B cell (primary cell): ENCODE results near the gene ALKBH4. TPM values are rescaled to one million over a fixed set of nuclear protein-coding genes. Genes with fewer than 3 reads are reported as not detected.

Source experiments
- ATAC-seq: fragments of 200-7000 bp; cut with Tn5 transposase; one replicate; pipeline ENCODE4 v1.10.0; 2021; ENCODE audit warnings: low read depth, mild to moderate bottlenecking, moderate number of reproducible peaks, moderate library complexity
- CTCF ChIA-PET: fragments of 350-600 bp; sonication (Branson Sonifier 250); formaldehyde crosslinking; loops from one replicate; lab custom pipeline; 2021; ENCODE audit warnings: antibody characterized with exemption, inconsistent platforms; lab: Charles Lee
- POLR2A ChIA-PET: fragments of 350-600 bp; sonication (Branson Sonifier 250); formaldehyde crosslinking; loops from one replicate; lab custom pipeline; 2021; ENCODE audit warnings: antibody characterized with exemption; lab: Charles Lee
- DNase-seq: peaks from one replicate; pipeline ENCODE4 v3.0.0; 2013
- H2AFZ ChIP-seq: 2 replicates; pipeline ENCODE4 v1.6.1; 2012; ENCODE audit warnings: mild to moderate bottlenecking, low read depth, low read length; ENCODE audit not compliant: insufficient read depth, poor library complexity, severe bottlenecking
- H3K27ac ChIP-seq, 2 donors: 1 replicate in 1 of 2; 2 replicates in 1 of 2; pipeline ENCODE4 v1.5.1; 2012 to 2013; ENCODE audit warnings: low read length in 2 of 2, mild to moderate bottlenecking in 2 of 2, moderate library complexity in 1 of 2
- H3K27me3 ChIP-seq, 4 experiments: fragments of 200-600 bp in 1 of 4; sonication (generic) in 1 of 4; replicated peaks in 1 of 4; 1 replicate in 2 of 4; 2 replicates in 2 of 4; pipeline versions ENCODE4 v1.6.1 to v1.7.0; 2013 to 2016; ENCODE audit warnings: low read length in 3 of 4, mild to moderate bottlenecking in 2 of 4, mixed read lengths in 1 of 4, moderate library complexity in 1 of 4; ENCODE audit not compliant: insufficient read depth in 4 of 4, control insufficient read depth in 3 of 4; ENCODE audit errors: control extremely low read depth in 1 of 4
- H3K36me3 ChIP-seq, 2 experiments: replicated peaks in 1 of 2; 1 replicate in 1 of 2; 2 replicates in 1 of 2; pipeline versions ENCODE4 v1.6.1 to v1.7.1; 2013; ENCODE audit warnings: low read length in 1 of 2; ENCODE audit not compliant: insufficient read depth in 2 of 2, control insufficient read depth in 1 of 2; ENCODE audit errors: control extremely low read depth in 1 of 2, extremely low read depth in 1 of 2
- H3K4me1 ChIP-seq, 2 donors: fragments of 200-600 bp in 1 of 2; sonication (generic) in 1 of 2; 1 replicate in 1 of 2; 2 replicates in 1 of 2; pipeline versions ENCODE4 v1.5.1 to v1.6.1; 2013 to 2017; ENCODE audit warnings: low read length in 2 of 2; ENCODE audit not compliant: control insufficient read depth in 2 of 2, insufficient read depth in 2 of 2
- H3K4me2 ChIP-seq: replicated peaks from 2 replicates; pipeline ENCODE3; 2012; ENCODE audit warnings: mild to moderate bottlenecking, low read depth, low read length; ENCODE audit not compliant: poor library complexity, severe bottlenecking
- H3K4me3 ChIP-seq, 5 experiments: fragments of 200-600 bp in 1 of 5; sonication (generic) in 1 of 5; 1 replicate in 3 of 5; 2 replicates in 2 of 5; pipeline versions ENCODE4 v1.5.1 to v1.7.0; 2011 to 2016; ENCODE audit warnings: low read length in 4 of 5, mild to moderate bottlenecking in 4 of 5, low read depth in 2 of 5, control low read depth in 1 of 5, moderate library complexity in 1 of 5; ENCODE audit not compliant: insufficient read depth in 1 of 5; ENCODE audit errors: control extremely low read depth in 1 of 5, extremely low read depth in 1 of 5
- H3K79me2 ChIP-seq: fragments of 200-600 bp; sonication (generic); one replicate; pipeline ENCODE4 v1.6.0; 2016; ENCODE audit warnings: low read length; ENCODE audit not compliant: control insufficient read depth, insufficient read depth
- H3K9ac ChIP-seq: fragments of 200-600 bp; sonication (generic); 2 replicates; pipeline ENCODE4 v1.6.1; 2017; ENCODE audit warnings: mild to moderate bottlenecking, low read length, moderate library complexity
- H3K9me3 ChIP-seq, 3 donors: one replicate each; pipeline versions ENCODE4 v1.6.1 to v1.7.1; 2013; ENCODE audit warnings: low read length in 2 of 3; ENCODE audit not compliant: control insufficient read depth in 2 of 3, insufficient read depth in 1 of 3; ENCODE audit errors: control extremely low read depth in 1 of 3
- H4K20me1 ChIP-seq: 2 replicates; pipeline ENCODE4 v1.6.0; 2012; ENCODE audit warnings: mild to moderate bottlenecking, low read length; ENCODE audit not compliant: insufficient read depth, control insufficient read depth, poor library complexity, severe bottlenecking
- H3K27ac Mint-ChIP-seq: one replicate; pipeline ENCODE4 v1.8.0; 2021; ENCODE audit warnings: mixed read lengths
- H3K27me3 Mint-ChIP-seq: one replicate; pipeline ENCODE4 v1.8.0; 2021; ENCODE audit warnings: mixed read lengths
- H3K4me1 Mint-ChIP-seq: one replicate; pipeline ENCODE4 v1.8.0; 2021; ENCODE audit warnings: mixed read lengths
- H3K4me3 Mint-ChIP-seq: one replicate; pipeline ENCODE4 v1.8.0; 2021; ENCODE audit warnings: mixed read lengths
- H3K9me3 Mint-ChIP-seq: one replicate; pipeline ENCODE4 v1.8.0; 2022; ENCODE audit warnings: mixed read lengths; ENCODE audit not compliant: insufficient read depth
- EZH2 ChIP-seq: IDR thresholded peaks from 2 replicates; pipeline ENCODE4 v1.6.1; 2012; ENCODE audit warnings: borderline replicate concordance, low read depth, mild to moderate bottlenecking, moderate library complexity, low read length; ENCODE audit not compliant: insufficient read depth, poor library complexity, severe bottlenecking
- WGBS: methylation state at CpG from one replicate; pipeline ENCODE4 v1.1.5; 2013; ENCODE audit warnings: missing lambda C conversion rate; ENCODE audit not compliant: insufficient coverage; 5-methylcytosine and 5-hydroxymethylcytosine counted together
- intact Hi-C: fragments of 100-400 bp; cut with micrococcal nuclease; formaldehyde crosslinking; loops from one replicate; pipeline ENCODE4 v1.10.0; 2022
- polyA plus RNA-seq: library from polyadenylated mRNA; depleted of rRNA; stranded (reverse); fragments of >200 nt; gene quantifications from 2 replicates; pipeline ENCODE4 v1.2.3, GENCODE V29; 2012
- total RNA-seq, 2 donors: library from RNA; stranded (reverse); fragments of 120-200 nt in 1 of 2; gene quantifications; 1 replicate in 1 of 2; 2 replicates in 1 of 2; pipeline versions ENCODE4 v1.2.3 to v1.2.4, GENCODE V29; 2013 to 2022
- TF ChIP-seq, protein P1 (sequence below): fragments of 200-600 bp; IDR thresholded peaks from one replicate; pipeline ENCODE4 v1.8.0; 2022; ENCODE audit warnings: antibody characterized with exemption, mild to moderate bottlenecking

The ALKBH4 gene
- total and polyA plus RNA-seq, 2 donors (not counting 1 experiment from before 2014, with no cell fraction given), result 6.2 to 8.6 TPM

DNA sequence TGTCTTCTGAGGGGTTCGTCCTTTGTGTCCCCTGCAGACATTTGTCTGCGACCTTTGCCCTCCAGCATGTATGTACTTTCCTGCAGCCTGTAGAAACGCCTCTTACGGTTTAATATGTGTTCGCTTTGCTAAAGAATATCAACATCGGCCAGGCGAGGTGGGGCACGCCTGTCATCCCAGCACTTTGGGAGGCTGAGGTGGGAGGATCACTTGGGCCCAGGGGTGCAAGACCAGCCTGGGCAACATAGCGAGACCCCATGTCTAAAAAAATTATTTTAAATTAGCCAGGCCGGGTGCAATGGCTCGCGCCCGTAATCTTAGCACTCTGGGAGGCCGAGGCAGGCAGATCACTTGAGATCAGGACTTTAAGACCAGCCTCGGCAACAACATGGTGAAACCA is 15.5 kb downstream of the ALKBH4 start:
- Mint-ChIP-seq H3K27ac (peak overlapping the region; percentile 20), H3K9me3 (no peaks in the 10 kb centered on the region), H3K27me3 (no peaks in the 10 kb centered on the region), H3K4me3 (no peak overlapping the region), H3K4me1 (peaks cover 34% of the 10 kb centered on the region)
- ChIA-PET CTCF (interaction anchor here (1.2 to 46.3 kb wide), 8 partner anchors 8 to 169 kb away, joined by 3 to 1182 read pairs (median 14); partner anchors contain the start of genes ALKBH4, LRWD1 and PRKRIP1), POLR2A (interaction anchor here (0.6 to 2.0 kb wide), 5 partner anchors 23 to 44 kb away, joined by 3 to 15 read pairs (median 10); no protein-coding TSS in a partner anchor)
- WGBS, result 98% methylated on average over 14 of the region's 15 CpGs
- Histone ChIP-seq H3K9ac (no peak overlapping the region), H2AFZ (no peak overlapping the region), H3K79me2 (peaks cover 55% of the 10 kb centered on the region), H3K27ac (no peak overlapping the region), H4K20me1 (peaks cover 62% of the 10 kb centered on the region), H3K9me3 (no peaks in the 10 kb centered on the region), H3K4me2 (no peak overlapping the region), H3K36me3 (peaks cover 0 to 40% of the 10 kb centered on the region in 2 experiments), H3K4me1 (peaks cover 24 to 36% of the 10 kb centered on the region in 2 donors), H3K27me3 (no peaks in the 10 kb centered on the region), H3K4me3 (no peak overlapping the region)
- ATAC-seq, result no peak
- intact Hi-C loops, result no loop called here
- DNase-seq, result no peak
- no peak for TF ChIP-seq EZH2
- TF ChIP-seq, protein P1, sequence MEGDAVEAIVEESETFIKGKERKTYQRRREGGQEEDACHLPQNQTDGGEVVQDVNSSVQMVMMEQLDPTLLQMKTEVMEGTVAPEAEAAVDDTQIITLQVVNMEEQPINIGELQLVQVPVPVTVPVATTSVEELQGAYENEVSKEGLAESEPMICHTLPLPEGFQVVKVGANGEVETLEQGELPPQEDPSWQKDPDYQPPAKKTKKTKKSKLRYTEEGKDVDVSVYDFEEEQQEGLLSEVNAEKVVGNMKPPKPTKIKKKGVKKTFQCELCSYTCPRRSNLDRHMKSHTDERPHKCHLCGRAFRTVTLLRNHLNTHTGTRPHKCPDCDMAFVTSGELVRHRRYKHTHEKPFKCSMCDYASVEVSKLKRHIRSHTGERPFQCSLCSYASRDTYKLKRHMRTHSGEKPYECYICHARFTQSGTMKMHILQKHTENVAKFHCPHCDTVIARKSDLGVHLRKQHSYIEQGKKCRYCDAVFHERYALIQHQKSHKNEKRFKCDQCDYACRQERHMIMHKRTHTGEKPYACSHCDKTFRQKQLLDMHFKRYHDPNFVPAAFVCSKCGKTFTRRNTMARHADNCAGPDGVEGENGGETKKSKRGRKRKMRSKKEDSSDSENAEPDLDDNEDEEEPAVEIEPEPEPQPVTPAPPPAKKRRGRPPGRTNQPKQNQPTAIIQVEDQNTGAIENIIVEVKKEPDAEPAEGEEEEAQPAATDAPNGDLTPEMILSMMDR, result no peak

- ATAC-seq (no peak), DNase-seq (no peak)
- Histone ChIP-seq H3K36me3 (peaks cover 0 to 40% of the 10 kb centered on the region in 2 experiments), H2AFZ (no peak overlapping the region), H3K79me2 (peaks cover 69% of the 10 kb centered on the region), H4K20me1 (peaks cover 51% of the 10 kb centered on the region), H3K9ac (no peak overlapping the region), H3K4me2 (no peak overlapping the region), H3K4me3 (no peak overlapping the region), H3K27me3 (no peaks in the 10 kb centered on the region), H3K4me1 (peaks cover 37 to 54% of the 10 kb centered on the region in 2 donors), H3K9me3 (peaks cover 0 to 10% (median 0%) of the 10 kb centered on the region in 3 donors), H3K27ac (no peak overlapping the region)
- peaks cover 45% of the 10 kb centered on the region for H3K4me1 Mint-ChIP-seq
- peak overlapping the region; percentile 53 for H3K27ac Mint-ChIP-seq
- H3K9me3 Mint-ChIP-seq, result no peaks in the 10 kb centered on the region
- WGBS, result 95% methylated on average over 14 of the region's 14 CpGs
- H3K27me3 Mint-ChIP-seq, result no peaks in the 10 kb centered on the region
- intact Hi-C loops, result no loop called here
- ChIA-PET CTCF (interaction anchor here (6.9 to 46.3 kb wide), 2 partner anchors 36 to 52 kb away, joined by 76 to 1182 read pairs; partner anchors contain the start of gene PRKRIP1), POLR2A (interaction anchor here (0.9 to 1.5 kb wide), 5 partner anchors 16 to 44 kb away, joined by 3 to 9 read pairs (median 3); no protein-coding TSS in a partner anchor)
- H3K4me3 Mint-ChIP-seq, result no peak overlapping the region
- TF ChIP-seq, protein P1, result no peak
- TF ChIP-seq EZH2, result no peak
Observed at GRCh38 chr7:102447311-102447710, 17.4 kb downstream of the ALKBH4 start.
